AG10803 (cell line): Measurements from ENCODE around the gene SLC66A3.

Experiments used
- DNase-seq: peaks from one replicate; pipeline ENCODE4 v3.0.0; 2010; ENCODE audit warnings: low read depth
- H3K4me3 ChIP-seq: 2 replicates; pipeline ENCODE4 v1.5.1; 2011; ENCODE audit warnings: mild to moderate bottlenecking, low read length, control low read depth
- TF ChIP-seq, protein P1 (sequence below): conservative IDR thresholded peaks from 2 replicates; pipeline ENCODE4 v1.5.1; 2011; ENCODE audit warnings: mild to moderate bottlenecking, low read length, control low read depth, inconsistent platforms

The SLC66A3 gene

GRCh38 chr2:11187731-11188130 lies 32.5 kb downstream of the SLC66A3 start:
- H3K4me3 ChIP-seq: no peak overlapping the region
- no peak for DNase-seq
- TF ChIP-seq, protein P1, sequence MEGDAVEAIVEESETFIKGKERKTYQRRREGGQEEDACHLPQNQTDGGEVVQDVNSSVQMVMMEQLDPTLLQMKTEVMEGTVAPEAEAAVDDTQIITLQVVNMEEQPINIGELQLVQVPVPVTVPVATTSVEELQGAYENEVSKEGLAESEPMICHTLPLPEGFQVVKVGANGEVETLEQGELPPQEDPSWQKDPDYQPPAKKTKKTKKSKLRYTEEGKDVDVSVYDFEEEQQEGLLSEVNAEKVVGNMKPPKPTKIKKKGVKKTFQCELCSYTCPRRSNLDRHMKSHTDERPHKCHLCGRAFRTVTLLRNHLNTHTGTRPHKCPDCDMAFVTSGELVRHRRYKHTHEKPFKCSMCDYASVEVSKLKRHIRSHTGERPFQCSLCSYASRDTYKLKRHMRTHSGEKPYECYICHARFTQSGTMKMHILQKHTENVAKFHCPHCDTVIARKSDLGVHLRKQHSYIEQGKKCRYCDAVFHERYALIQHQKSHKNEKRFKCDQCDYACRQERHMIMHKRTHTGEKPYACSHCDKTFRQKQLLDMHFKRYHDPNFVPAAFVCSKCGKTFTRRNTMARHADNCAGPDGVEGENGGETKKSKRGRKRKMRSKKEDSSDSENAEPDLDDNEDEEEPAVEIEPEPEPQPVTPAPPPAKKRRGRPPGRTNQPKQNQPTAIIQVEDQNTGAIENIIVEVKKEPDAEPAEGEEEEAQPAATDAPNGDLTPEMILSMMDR: no peak

DNA sequence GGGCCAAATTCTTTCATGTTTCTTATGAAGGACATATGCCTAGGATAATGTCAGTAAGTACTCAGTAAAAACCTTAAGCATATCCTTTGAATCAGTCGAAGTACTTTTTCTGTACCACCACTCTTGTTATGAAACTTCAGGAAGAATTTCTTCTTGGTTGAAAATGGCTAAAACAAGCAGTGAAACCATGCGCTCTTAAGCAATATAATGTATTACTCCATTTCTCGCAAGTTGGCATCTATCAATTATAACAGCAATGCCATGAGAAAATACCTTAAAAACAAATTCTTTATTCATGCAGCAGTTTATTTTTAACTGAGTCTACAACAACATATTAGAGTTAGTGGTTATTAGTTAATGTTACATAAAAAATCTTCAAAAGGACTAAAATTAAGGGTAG lies 41.0 kb downstream of the SLC66A3 start:
- DNase-seq: no peak
- H3K4me3 ChIP-seq: no peak overlapping the region
- TF ChIP-seq, protein P1: no peak

DNA sequence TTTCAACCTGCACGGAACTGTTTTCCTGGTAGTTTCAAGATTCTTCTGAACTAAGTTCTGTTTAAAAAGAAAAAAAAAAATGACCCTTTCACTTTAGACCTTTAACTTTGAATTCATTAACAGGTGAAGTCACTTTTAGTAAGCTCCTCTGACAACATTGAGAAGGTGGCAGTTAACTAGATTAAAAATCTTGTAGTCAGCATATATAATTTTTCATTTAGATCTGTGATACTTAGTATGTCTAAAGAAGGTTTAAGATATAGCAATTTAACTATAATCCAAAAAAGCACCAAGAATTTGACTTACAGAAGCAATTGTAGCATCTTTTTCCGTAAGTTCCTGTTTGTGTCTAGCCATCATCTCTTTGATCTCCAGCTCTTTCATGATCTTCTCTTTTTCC lies 45.4 kb downstream of the SLC66A3 start:
- no peak for DNase-seq
- H3K4me3 ChIP-seq: no peak overlapping the region
- TF ChIP-seq, protein P1: no peak

DNA sequence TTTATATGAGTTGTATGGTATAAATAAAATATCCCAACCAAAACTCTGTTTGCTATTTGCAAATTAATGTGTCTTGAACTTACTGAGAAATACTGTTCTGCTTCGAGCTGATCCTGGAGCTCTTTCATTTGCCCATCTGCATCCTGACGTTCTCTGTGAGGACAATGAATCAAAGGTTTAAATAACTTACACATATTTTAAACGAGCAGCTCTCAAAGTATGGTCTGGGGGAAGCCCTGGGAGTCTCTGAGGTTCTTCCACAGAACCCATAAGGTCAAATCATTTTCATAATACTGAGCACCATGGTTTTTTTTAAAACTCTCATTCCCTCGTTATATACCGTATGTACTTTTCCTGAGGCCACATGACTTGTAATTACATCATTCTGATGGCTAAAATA lies 46.7 kb downstream of the SLC66A3 start:
- TF ChIP-seq, protein P1: no peak
- no peak overlapping the region for H3K4me3 ChIP-seq
- DNase-seq: no peak

DNA sequence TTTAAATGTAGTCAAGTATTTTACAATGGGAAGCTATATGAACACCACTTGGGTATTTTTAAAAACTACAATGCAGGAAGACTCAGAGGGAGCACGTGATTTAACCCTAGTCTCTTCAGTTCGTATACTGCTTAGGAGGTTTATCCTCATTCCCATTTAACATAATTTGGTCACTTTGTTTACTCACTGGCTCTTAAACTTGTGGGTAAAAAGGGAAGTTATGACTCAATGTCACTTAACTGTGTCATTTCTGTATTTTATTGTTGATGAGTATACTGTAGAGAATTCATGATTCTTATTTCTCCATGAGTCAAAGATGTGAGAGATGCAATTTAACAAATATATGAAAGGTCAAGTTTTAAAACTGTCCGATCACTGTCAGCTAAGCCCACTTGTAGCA lies 48.2 kb downstream of the SLC66A3 start:
- TF ChIP-seq, protein P1: no peak
- peak; percentile 62 for DNase-seq
- H3K4me3 ChIP-seq: no peak overlapping the region

DNA sequence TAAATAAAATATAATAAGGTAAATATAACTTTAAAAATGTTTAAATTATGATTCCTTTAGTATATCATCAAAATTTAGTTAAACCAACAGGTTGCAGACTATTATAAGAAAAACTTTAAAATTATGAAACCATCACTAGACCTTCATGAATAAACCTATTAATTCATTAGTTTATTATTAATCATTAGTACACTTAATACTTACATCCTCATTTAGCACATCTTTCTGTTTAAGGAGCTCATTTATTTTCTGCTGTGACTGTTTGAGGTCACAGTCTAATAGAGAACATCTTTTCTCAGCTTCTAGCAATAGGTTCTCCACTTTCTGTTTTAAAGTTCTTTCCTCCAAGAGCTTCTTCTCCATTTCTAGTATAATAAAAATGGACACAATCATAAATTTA lies 52.8 kb downstream of the SLC66A3 start:
- no peak for DNase-seq
- TF ChIP-seq, protein P1: no peak
- H3K4me3 ChIP-seq: no peak overlapping the region

DNA sequence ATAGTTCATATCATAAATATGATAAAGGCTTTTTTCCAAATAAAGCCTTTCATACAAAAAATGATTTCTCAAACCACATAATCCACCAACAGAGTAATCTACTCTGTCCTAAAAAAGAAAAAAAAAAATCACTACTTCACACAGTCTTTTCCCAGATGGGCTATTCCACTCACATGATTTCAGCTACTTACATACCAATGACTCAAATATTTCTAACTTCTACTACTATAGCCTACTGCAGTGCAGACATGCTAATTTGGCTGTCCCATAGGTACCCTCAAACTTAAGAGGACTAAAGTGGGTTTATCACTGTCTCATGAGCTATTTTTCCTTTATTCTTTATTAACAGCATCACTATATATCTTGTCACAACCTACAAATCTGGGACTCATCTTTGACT lies 57.4 kb downstream of the SLC66A3 start:
- TF ChIP-seq, protein P1: no peak
- no peak overlapping the region for H3K4me3 ChIP-seq
- peak; percentile 13 for DNase-seq
